G401.6 (cell line): ENCODE measurements around the gene OOSP2.

ENCODE experiments used
- FAIRE-seq: peaks from 2 replicates; lab custom pipeline; 2012; peaks lifted over from hg19 to GRCh38; lab: Jason Lieb, UNC

OOSP2 gene

GRCh38 chr11:60080535-60080934, 40.3 kb downstream of the OOSP2 start:
- FAIRE-seq, result no peak

- FAIRE-seq, result no peak
Observed at GRCh38 chr11:60084631-60085273, 44.5 kb downstream of the OOSP2 start.

GRCh38 chr11:60085909-60086308, 45.7 kb downstream of the OOSP2 start:
- FAIRE-seq, result no peak

GRCh38 chr11:60087239-60087638, 47.0 kb downstream of the OOSP2 start:
- no peak for FAIRE-seq

GRCh38 chr11:60088364-60088763, 48.2 kb downstream of the OOSP2 start, which contains the start of gene MS4A2:
MS4A2 (plus strand) TSS chr11:60088664; CDS start chr11:60088766, 102 bp downstream.
- no peak for FAIRE-seq

- no peak for FAIRE-seq
Observed at GRCh38 chr11:60095477-60096120, 55.4 kb downstream of the OOSP2 start.

- FAIRE-seq, result no peak
Observed at GRCh38 chr11:60097189-60097588, 57.0 kb downstream of the OOSP2 start.
